ENCODE data around the gene LYSMD2.

LYSMD2 gene

GRCh38 chr15:51751697-51752683 lies 14.5 kb upstream of the LYSMD2 start:
- no peak for DNase-seq (ENCODE audit: low read depth)

- DNase-seq (ENCODE audit: low read depth) = peak; percentile 31
These were observed 13.6 kb upstream of the LYSMD2 start, which contains the start of gene TMOD2 for GRCh38 chr15:51750792-51751696. TSS of gene TMOD2 (plus strand) at chr15:51751597. CDS start at chr15:51766442, 14,845 bp downstream.

GRCh38 chr15:51750186-51750585 lies 12.7 kb upstream of the LYSMD2 start:
- DNase-seq (ENCODE audit: low read depth) = no peak

DNA sequence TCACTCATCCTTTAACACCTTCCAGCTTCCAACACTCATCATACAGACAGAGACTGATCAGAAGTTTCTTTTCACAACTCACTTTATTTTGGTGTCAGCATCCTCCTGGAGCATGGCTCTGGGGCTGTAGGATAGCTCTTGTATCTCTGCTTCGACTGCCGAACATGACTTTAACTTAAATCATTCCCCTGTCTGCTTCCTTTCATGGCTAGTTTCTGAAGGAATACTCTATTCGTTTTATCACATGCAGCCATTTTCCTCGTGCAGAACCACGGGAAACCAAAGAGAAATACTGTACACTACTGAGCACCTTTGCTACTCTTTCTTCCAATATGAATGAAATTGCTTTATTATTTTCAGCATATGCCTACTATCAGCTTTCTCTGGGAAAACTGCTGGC lies 11.9 kb upstream of the LYSMD2 start:
- no peak for DNase-seq (ENCODE audit: low read depth)

DNA sequence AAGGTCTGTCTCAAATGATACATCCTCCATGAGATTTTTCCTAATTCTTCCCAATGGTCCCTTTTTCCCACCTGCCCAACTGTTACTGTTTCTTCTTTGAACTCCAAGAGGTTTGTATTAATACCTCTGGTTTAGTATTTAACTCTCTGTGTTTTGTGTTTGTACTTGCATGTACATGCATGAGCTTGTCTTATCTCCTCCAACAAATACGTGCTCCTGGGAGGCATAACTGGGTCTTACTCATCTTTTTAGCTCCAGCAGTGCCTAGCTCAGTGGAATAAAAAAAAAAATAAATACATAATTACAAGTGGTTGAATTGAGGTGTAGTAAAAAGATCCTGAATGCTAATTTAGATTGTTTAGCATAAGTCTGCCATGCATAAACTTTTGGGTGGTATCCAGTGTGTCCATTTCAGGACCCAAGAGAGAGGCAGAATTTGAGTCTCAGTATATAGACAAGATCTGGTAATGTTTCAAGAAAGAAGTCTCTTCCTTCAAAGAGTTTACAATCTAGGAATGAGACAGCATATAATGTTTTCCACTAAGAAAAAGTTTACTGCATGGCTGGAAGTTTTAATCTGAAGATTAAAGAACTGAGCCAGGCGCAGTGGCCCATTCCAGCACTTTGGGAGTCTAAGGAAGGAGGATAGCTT lies 1.7 kb upstream of the LYSMD2 start:
- no peak for DNase-seq (ENCODE audit: low read depth)

GRCh38 chr15:51738553-51738952 lies 1.1 kb upstream of the LYSMD2 start:
- no peak for DNase-seq (ENCODE audit: low read depth)

- DNase-seq (ENCODE audit: low read depth) = peak; percentile 36
These were observed 519 bp downstream of the LYSMD2 start for GRCh38 chr15:51736751-51737521.

- no peak for DNase-seq (ENCODE audit: low read depth)
These were observed 1.4 kb downstream of the LYSMD2 start for GRCh38 chr15:51736069-51736468.

GRCh38 chr15:51735228-51736010 lies 2.0 kb downstream of the LYSMD2 start:
- DNase-seq (ENCODE audit: low read depth) = no peak

- DNase-seq (ENCODE audit: low read depth) = no peak
These were observed 4.8 kb downstream of the LYSMD2 start for GRCh38 chr15:51732646-51733045.

- DNase-seq (ENCODE audit: low read depth) = no peak
These were observed 5.7 kb downstream of the LYSMD2 start for GRCh38 chr15:51731549-51732267.

- DNase-seq (ENCODE audit: low read depth) = no peak
These were observed 10.1 kb downstream of the LYSMD2 start for GRCh38 chr15:51727141-51727897.

DNA sequence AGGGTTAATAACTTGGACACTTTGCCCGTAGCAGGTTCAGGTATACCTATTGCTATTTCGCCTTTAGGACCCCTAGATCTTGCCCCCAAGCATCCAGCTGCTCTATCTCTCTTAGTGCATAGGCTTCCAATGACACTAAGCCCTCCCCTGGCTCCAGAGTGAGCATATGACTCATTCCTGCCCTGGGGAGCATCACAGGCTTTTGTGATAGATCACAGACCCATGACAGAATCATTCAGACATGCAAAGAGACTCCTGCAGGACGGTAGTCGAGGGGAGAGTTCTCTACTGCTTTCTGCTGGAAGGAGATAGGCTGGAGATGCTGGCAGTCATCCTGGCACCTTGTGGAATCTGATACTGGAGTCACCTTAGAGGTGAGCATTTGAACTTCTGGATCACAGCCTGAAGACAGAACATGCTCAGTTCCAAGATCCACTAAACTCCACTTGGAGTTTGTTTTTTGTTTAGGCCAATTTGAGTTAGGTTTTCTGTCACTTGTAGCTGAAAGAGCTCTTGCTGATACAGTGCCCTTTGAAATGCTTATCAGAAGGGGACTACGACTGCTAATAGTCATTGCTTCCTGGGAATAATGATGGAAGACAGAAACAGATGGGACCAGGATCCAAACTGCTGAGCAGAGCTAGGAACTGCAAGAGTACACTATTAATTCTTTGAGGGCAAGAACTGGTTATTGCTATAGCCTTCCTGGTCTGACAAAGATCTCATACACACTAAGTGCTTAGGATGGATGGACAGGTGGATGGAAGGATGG lies 11.0 kb downstream of the LYSMD2 start:
- no peak for DNase-seq (ENCODE audit: low read depth)

DNA sequence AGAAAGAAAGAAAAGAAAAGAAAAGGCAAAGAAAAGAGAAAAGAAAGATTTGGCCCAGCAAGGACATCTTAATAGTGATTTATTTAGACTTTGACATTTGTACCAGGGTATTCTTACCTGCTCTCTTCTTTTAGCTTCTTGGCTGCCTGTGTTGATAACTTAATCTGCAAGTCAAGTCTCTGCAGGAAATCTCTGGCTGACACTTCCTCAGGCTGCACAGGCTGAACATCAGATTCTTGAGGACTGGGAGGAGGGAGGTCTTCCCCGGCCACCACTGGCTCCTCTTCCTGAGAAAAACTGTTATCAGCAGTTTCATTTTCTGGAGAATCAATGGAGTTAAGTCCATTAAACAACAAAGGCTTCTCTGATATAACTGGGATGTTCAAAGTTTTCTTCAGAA lies 12.8 kb downstream of the LYSMD2 start:
- DNase-seq (ENCODE audit: low read depth) = no peak

- DNase-seq (ENCODE audit: low read depth) = no peak
These were observed 13.3 kb downstream of the LYSMD2 start for GRCh38 chr15:51724199-51724598.

DNA sequence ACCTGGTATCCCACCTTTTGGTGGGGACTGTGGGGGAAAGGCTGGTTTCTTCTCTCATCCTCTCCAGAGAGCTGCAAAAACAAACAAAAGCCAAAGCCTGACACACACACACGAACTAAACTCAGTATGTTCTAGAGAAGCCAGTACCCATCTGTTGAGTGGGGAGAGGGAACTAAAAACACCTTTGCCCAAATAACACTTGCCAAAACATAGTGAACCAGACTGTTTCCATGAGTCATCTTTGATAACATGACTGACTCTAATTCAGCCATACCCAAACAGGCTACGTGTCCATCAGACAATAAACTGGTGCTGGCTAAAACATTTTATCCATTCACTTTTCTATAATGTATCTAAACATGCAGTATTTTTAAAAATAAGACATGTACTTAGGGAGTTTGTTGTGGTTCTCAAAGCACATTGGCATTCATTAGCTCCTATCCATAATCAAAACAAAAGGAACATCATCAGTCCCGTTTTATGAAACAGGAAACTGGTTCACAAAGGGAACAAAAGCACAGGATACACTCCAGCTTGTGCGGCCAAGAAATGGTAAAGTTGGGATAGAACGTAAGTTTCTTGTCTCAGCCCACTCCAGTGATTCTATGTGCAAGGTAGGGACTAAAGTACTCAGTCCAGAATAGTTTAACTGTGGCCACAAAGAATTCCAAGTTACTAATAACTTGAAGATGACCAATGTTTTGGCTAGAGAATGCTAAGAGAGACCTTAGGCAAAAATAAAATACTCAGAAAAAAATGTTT lies 16.1 kb downstream of the LYSMD2 start:
- DNase-seq (ENCODE audit: low read depth) = no peak

GRCh38 chr15:51720201-51720995 lies 17.1 kb downstream of the LYSMD2 start:
- DNase-seq (ENCODE audit: low read depth) = no peak
